Activated naive CD8-positive, alpha-beta T cell treated with anti-CD3 and anti-CD28 coated beads, Interleukin-2, amount 50 U/mL, for 24 hours (primary cell): ENCODE measurements around the gene OTX2.

Experiments
- ATAC-seq: fragments of 150-1000 bp; cut with Tn5 transposase; one replicate; pipeline ENCODE4 v1.10.0; 2021
- DNase-seq: peaks from one replicate; pipeline ENCODE4 v3.0.0; 2021
- H3K27ac Mint-ChIP-seq: one replicate; pipeline ENCODE4 v1.8.0; 2021; ENCODE audit warnings: mild to moderate bottlenecking, mixed read lengths
- H3K27me3 Mint-ChIP-seq: one replicate; pipeline ENCODE4 v1.8.0; 2021; ENCODE audit warnings: mixed read lengths
- H3K36me3 Mint-ChIP-seq: one replicate; pipeline ENCODE4 v1.8.0; 2021; ENCODE audit warnings: low read depth, mixed read lengths
- H3K4me1 Mint-ChIP-seq: one replicate; pipeline ENCODE4 v1.8.0; 2021; ENCODE audit warnings: mixed read lengths
- H3K4me3 Mint-ChIP-seq: one replicate; pipeline ENCODE4 v1.8.0; 2021; ENCODE audit warnings: mild to moderate bottlenecking, moderate library complexity, mixed read lengths
- H3K9me3 Mint-ChIP-seq: one replicate; pipeline ENCODE4 v1.8.0; 2021; ENCODE audit warnings: mixed read lengths

Gene OTX2

GRCh38 chr14:56816574-56817391 lies 6.5 kb upstream of the OTX2 start:
- H3K9me3 Mint-ChIP-seq, result no peaks in the 10 kb centered on the region
- H3K4me1 Mint-ChIP-seq, result peaks cover 2% of the 10 kb centered on the region
- no peak for ATAC-seq
- H3K36me3 Mint-ChIP-seq, result no peaks in the 10 kb centered on the region
- H3K27ac Mint-ChIP-seq, result no peak overlapping the region
- H3K4me3 Mint-ChIP-seq, result no peak overlapping the region
- no peak for DNase-seq
- peaks cover 70% of the 10 kb centered on the region for H3K27me3 Mint-ChIP-seq

- no peak overlapping the region for H3K27ac Mint-ChIP-seq
- DNase-seq, result no peak
- H3K27me3 Mint-ChIP-seq, result peaks cover 72% of the 10 kb centered on the region
- ATAC-seq, result no peak
- no peaks in the 10 kb centered on the region for H3K36me3 Mint-ChIP-seq
- H3K9me3 Mint-ChIP-seq, result no peaks in the 10 kb centered on the region
- peaks cover 5% of the 10 kb centered on the region for H3K4me1 Mint-ChIP-seq
- H3K4me3 Mint-ChIP-seq, result no peak overlapping the region
These were observed 5.5 kb upstream of the OTX2 start for GRCh38 chr14:56815745-56816144.

GRCh38 chr14:56814969-56815700 lies 4.9 kb upstream of the OTX2 start:
- H3K36me3 Mint-ChIP-seq, result peaks cover under 1% of the 10 kb centered on the region
- H3K9me3 Mint-ChIP-seq, result peaks cover under 1% of the 10 kb centered on the region
- no peak overlapping the region for H3K4me3 Mint-ChIP-seq
- peaks cover 77% of the 10 kb centered on the region for H3K27me3 Mint-ChIP-seq
- ATAC-seq (no peak), DNase-seq (no peak)
- no peak overlapping the region for H3K27ac Mint-ChIP-seq
- peaks cover 5% of the 10 kb centered on the region for H3K4me1 Mint-ChIP-seq

GRCh38 chr14:56814519-56814959 lies 4.3 kb upstream of the OTX2 start:
- peaks cover 11% of the 10 kb centered on the region for H3K4me1 Mint-ChIP-seq
- H3K27ac Mint-ChIP-seq, result no peak overlapping the region
- no peak overlapping the region for H3K4me3 Mint-ChIP-seq
- no peak for ATAC-seq
- DNase-seq, result no peak
- H3K36me3 Mint-ChIP-seq, result peaks cover 6% of the 10 kb centered on the region
- H3K27me3 Mint-ChIP-seq, result peaks cover 79% of the 10 kb centered on the region
- H3K9me3 Mint-ChIP-seq, result peaks cover 7% of the 10 kb centered on the region

- H3K27ac Mint-ChIP-seq, result no peak overlapping the region
- no peak overlapping the region for H3K4me3 Mint-ChIP-seq
- peaks cover 80% of the 10 kb centered on the region for H3K27me3 Mint-ChIP-seq
- peaks cover 7% of the 10 kb centered on the region for H3K9me3 Mint-ChIP-seq
- ATAC-seq (no peak), DNase-seq (no peak)
- peaks cover 14% of the 10 kb centered on the region for H3K4me1 Mint-ChIP-seq
- peaks cover 8% of the 10 kb centered on the region for H3K36me3 Mint-ChIP-seq
These were observed 2.9 kb upstream of the OTX2 start for GRCh38 chr14:56813143-56813551.

GRCh38 chr14:56812364-56813141 lies 2.3 kb upstream of the OTX2 start:
- H3K27ac Mint-ChIP-seq, result no peak overlapping the region
- peaks cover 78% of the 10 kb centered on the region for H3K27me3 Mint-ChIP-seq
- H3K36me3 Mint-ChIP-seq, result peaks cover 8% of the 10 kb centered on the region
- ATAC-seq (no peak), DNase-seq (no peak)
- peaks cover 7% of the 10 kb centered on the region for H3K9me3 Mint-ChIP-seq
- H3K4me3 Mint-ChIP-seq, result no peak overlapping the region
- peaks cover 17% of the 10 kb centered on the region for H3K4me1 Mint-ChIP-seq

GRCh38 chr14:56811593-56812363 lies 1.5 kb upstream of the OTX2 start:
- ATAC-seq (no peak), DNase-seq (no peak)
- peaks cover 7% of the 10 kb centered on the region for H3K9me3 Mint-ChIP-seq
- H3K27ac Mint-ChIP-seq, result no peak overlapping the region
- H3K4me3 Mint-ChIP-seq, result no peak overlapping the region
- H3K36me3 Mint-ChIP-seq, result peaks cover 11% of the 10 kb centered on the region
- peaks cover 22% of the 10 kb centered on the region for H3K4me1 Mint-ChIP-seq
- H3K27me3 Mint-ChIP-seq, result peaks cover 80% of the 10 kb centered on the region

GRCh38 chr14:56810836-56811592 lies 735 bp upstream of the OTX2 start:
- H3K36me3 Mint-ChIP-seq, result peaks cover 13% of the 10 kb centered on the region
- H3K4me1 Mint-ChIP-seq, result peaks cover 24% of the 10 kb centered on the region
- H3K4me3 Mint-ChIP-seq, result no peak overlapping the region
- DNase-seq, result no peak
- ATAC-seq, result no peak
- H3K9me3 Mint-ChIP-seq, result peaks cover 7% of the 10 kb centered on the region
- peaks cover 83% of the 10 kb centered on the region for H3K27me3 Mint-ChIP-seq
- H3K27ac Mint-ChIP-seq, result no peak overlapping the region

GRCh38 chr14:56809270-56810146 lies 771 bp downstream of the OTX2 start:
- Mint-ChIP-seq H3K27ac (peak overlapping the region; percentile 53), H3K9me3 (peaks cover 9% of the 10 kb centered on the region), H3K4me3 (peak overlapping the region; percentile 5), H3K36me3 (peaks cover 13% of the 10 kb centered on the region), H3K4me1 (peaks cover 28% of the 10 kb centered on the region), H3K27me3 (peaks cover 82% of the 10 kb centered on the region)
- DNase-seq (no peak), ATAC-seq (no peak)

- no peak for ATAC-seq
- Mint-ChIP-seq H3K4me1 (peaks cover 28% of the 10 kb centered on the region), H3K27ac (peak overlapping the region; percentile 52)
These were observed 1.7 kb downstream of the OTX2 start for GRCh38 chr14:56808383-56809269.

GRCh38 chr14:56808110-56808382 lies 2.2 kb downstream of the OTX2 start:
- Mint-ChIP-seq H3K4me1 (peaks cover 28% of the 10 kb centered on the region), H3K27ac (peak overlapping the region; percentile 52), H3K9me3 (peaks cover 13% of the 10 kb centered on the region), H3K36me3 (peaks cover 13% of the 10 kb centered on the region), H3K4me3 (peak overlapping the region; percentile 34), H3K27me3 (peaks cover 84% of the 10 kb centered on the region)
- ATAC-seq, result no peak
- no peak for DNase-seq

More at GRCh38 chr14:56808383-56809269, 1.7 kb downstream of the OTX2 start:
- Mint-ChIP-seq H3K4me3 (peak overlapping the region; percentile 34), H3K27me3 (peaks cover 84% of the 10 kb centered on the region), H3K36me3 (peaks cover 13% of the 10 kb centered on the region), H3K9me3 (peaks cover 13% of the 10 kb centered on the region)
- DNase-seq, result no peak
